OCI-LY3 (cell line): ENCODE data around the gene TECPR2.

ENCODE experiments used
- EZH2phosphoT487 ChIP-seq: fragments of 200-600 bp; shearing (Covaris generic); IDR thresholded peaks from 2 replicates; pipeline ENCODE4 v1.6.1; 2018; ENCODE audit warnings: antibody characterized with exemption, mixed run types, low read depth
- TF ChIP-seq, protein P1 (sequence below): fragments of 200-600, 300-600 bp; sonication (generic); IDR thresholded peaks from 2 replicates; pipeline ENCODE4 v1.5.1; 2014; ENCODE audit warnings: antibody characterized with exemption, low read length, low read depth

DNA sequence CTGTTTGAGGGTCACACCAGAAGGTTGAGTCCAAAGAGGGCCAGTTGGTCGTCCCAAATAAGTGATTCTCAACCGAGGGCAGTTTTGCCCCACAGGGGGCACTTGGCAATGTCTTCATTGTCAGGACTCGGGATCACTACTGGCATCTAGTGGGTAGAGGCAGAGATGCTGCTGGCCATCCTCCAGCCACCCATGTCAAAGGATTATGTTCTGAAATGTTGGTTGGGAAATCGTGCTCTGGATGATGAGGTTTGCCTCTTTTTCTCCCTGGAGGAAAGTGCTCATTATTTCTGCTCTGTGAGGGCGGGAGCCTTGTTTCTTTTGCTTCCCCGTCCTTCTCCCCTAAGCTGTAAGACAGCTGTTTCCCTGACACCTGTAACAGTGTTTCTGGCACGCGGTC lies 39.6 kb upstream of the TECPR2 start:
- TF ChIP-seq EZH2phosphoT487 = no peak
- TF ChIP-seq, protein P1, sequence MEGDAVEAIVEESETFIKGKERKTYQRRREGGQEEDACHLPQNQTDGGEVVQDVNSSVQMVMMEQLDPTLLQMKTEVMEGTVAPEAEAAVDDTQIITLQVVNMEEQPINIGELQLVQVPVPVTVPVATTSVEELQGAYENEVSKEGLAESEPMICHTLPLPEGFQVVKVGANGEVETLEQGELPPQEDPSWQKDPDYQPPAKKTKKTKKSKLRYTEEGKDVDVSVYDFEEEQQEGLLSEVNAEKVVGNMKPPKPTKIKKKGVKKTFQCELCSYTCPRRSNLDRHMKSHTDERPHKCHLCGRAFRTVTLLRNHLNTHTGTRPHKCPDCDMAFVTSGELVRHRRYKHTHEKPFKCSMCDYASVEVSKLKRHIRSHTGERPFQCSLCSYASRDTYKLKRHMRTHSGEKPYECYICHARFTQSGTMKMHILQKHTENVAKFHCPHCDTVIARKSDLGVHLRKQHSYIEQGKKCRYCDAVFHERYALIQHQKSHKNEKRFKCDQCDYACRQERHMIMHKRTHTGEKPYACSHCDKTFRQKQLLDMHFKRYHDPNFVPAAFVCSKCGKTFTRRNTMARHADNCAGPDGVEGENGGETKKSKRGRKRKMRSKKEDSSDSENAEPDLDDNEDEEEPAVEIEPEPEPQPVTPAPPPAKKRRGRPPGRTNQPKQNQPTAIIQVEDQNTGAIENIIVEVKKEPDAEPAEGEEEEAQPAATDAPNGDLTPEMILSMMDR = peak; percentile 61
